ENCODE measurements around the gene AGBL4.

Gene AGBL4

GRCh38 chr1:49185450-49185980 lies 838.2 kb downstream of the AGBL4 start:
- DNase-seq (ENCODE audit: low read depth in 2 of 2) = no peak

GRCh38 chr1:49183489-49183888 lies 840.3 kb downstream of the AGBL4 start:
- DNase-seq (ENCODE audit: low read depth in 2 of 2) = no peak

- DNase-seq (ENCODE audit: low read depth in 2 of 2) = no peak
These were observed 842.7 kb downstream of the AGBL4 start for GRCh38 chr1:49181033-49181432.

GRCh38 chr1:49171941-49172593 lies 851.7 kb downstream of the AGBL4 start:
- no peak for DNase-seq (ENCODE audit: low read depth in 2 of 2)

GRCh38 chr1:49166031-49166430 lies 857.7 kb downstream of the AGBL4 start:
- DNase-seq (ENCODE audit: low read depth in 2 of 2) = no peak

GRCh38 chr1:49163031-49163430 lies 860.7 kb downstream of the AGBL4 start:
- DNase-seq (ENCODE audit: low read depth in 2 of 2) = no peak

- no peak for DNase-seq (ENCODE audit: low read depth in 2 of 2)
These were observed 863.1 kb downstream of the AGBL4 start for GRCh38 chr1:49160677-49161076.

- DNase-seq (ENCODE audit: low read depth in 2 of 2) = no peak
These were observed 887.0 kb downstream of the AGBL4 start for GRCh38 chr1:49136738-49137251.

GRCh38 chr1:49125746-49126145 lies 898.0 kb downstream of the AGBL4 start:
- DNase-seq (ENCODE audit: low read depth in 2 of 2) = no peak

GRCh38 chr1:49111931-49112330 lies 911.8 kb downstream of the AGBL4 start:
- no peak for DNase-seq (ENCODE audit: low read depth in 2 of 2)

- DNase-seq (ENCODE audit: low read depth in 2 of 2) = no peak
These were observed 917.3 kb downstream of the AGBL4 start for GRCh38 chr1:49106445-49106844.

- no peak for DNase-seq (ENCODE audit: low read depth in 2 of 2)
These were observed 919.2 kb downstream of the AGBL4 start for GRCh38 chr1:49104575-49104974.

GRCh38 chr1:49102752-49103151 lies 921.0 kb downstream of the AGBL4 start:
- DNase-seq (ENCODE audit: low read depth in 2 of 2) = no peak

GRCh38 chr1:49098866-49099265 lies 924.9 kb downstream of the AGBL4 start:
- DNase-seq (ENCODE audit: low read depth in 2 of 2) = no peak

- DNase-seq (ENCODE audit: low read depth in 2 of 2) = no peak
These were observed 937.4 kb downstream of the AGBL4 start for GRCh38 chr1:49086327-49086726.

- no peak for DNase-seq (ENCODE audit: low read depth in 2 of 2)
These were observed 938.7 kb downstream of the AGBL4 start for GRCh38 chr1:49085079-49085478.

- DNase-seq (ENCODE audit: low read depth in 2 of 2) = no peak
These were observed 963.0 kb downstream of the AGBL4 start for GRCh38 chr1:49060766-49061165.

- no peak for DNase-seq (ENCODE audit: low read depth in 2 of 2)
These were observed 964.7 kb downstream of the AGBL4 start for GRCh38 chr1:49059087-49059486.

GRCh38 chr1:49052102-49052501 lies 971.7 kb downstream of the AGBL4 start:
- no peak for DNase-seq (ENCODE audit: low read depth in 2 of 2)

- DNase-seq (ENCODE audit: low read depth in 2 of 2) = no peak
These were observed 972.1 kb downstream of the AGBL4 start for GRCh38 chr1:49051647-49052046.

GRCh38 chr1:49050041-49050440 lies 973.7 kb downstream of the AGBL4 start:
- no peak for DNase-seq (ENCODE audit: low read depth in 2 of 2)

GRCh38 chr1:49048188-49048587 lies 975.6 kb downstream of the AGBL4 start:
- DNase-seq (ENCODE audit: low read depth in 2 of 2) = no peak

- DNase-seq (ENCODE audit: low read depth in 2 of 2) = no peak
These were observed 977.4 kb downstream of the AGBL4 start for GRCh38 chr1:49046305-49046704.

- DNase-seq (ENCODE audit: low read depth in 2 of 2) = no peak
These were observed 978.4 kb downstream of the AGBL4 start for GRCh38 chr1:49045371-49045770.

All from stimulated activated CD4-positive, alpha-beta T cell treated with anti-CD3 and anti-CD28 coated beads, Interleukin-12 subunit alpha, Interleukin-12 subunit beta, amount 100 ng/mL, for 24 hours (primary cell).